ENCODE measurements around the gene PMM2.

The PMM2 gene

DNA sequence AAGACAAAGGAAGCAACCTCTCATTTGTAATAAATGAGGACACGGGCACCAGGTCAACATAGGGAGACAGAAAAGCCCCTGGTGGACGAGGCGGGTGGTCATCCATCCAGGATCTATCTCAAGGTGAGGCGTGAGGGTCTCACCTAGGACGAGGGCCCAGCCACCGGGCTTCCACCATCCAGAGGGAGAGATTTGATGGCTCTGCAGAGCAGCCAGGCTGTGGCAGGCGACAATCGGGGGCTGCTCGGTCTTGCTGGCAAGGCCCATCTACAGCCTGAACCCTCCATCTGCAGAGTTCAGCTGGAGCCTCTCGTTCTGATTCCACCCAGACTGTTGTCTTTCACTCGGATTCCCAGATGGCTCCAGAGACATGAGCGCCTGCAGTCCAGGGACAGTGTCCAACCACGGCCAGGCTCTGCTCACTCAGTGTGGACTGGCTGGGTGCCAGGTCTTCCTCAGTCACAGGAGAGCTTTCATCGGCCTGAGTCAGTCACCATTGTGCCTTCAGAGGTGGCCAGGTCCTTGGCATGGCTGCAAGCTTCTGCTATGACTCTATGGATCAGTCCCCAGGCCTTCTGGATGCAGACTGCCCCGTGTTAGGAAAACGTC is 90.4 kb downstream of the PMM2 start:
- no peak for DNase-seq (ENCODE audit: low read depth)

- no peak for DNase-seq (ENCODE audit: low read depth)
Observed at GRCh38 chr16:8888951-8889892, 91.6 kb downstream of the PMM2 start.

DNA sequence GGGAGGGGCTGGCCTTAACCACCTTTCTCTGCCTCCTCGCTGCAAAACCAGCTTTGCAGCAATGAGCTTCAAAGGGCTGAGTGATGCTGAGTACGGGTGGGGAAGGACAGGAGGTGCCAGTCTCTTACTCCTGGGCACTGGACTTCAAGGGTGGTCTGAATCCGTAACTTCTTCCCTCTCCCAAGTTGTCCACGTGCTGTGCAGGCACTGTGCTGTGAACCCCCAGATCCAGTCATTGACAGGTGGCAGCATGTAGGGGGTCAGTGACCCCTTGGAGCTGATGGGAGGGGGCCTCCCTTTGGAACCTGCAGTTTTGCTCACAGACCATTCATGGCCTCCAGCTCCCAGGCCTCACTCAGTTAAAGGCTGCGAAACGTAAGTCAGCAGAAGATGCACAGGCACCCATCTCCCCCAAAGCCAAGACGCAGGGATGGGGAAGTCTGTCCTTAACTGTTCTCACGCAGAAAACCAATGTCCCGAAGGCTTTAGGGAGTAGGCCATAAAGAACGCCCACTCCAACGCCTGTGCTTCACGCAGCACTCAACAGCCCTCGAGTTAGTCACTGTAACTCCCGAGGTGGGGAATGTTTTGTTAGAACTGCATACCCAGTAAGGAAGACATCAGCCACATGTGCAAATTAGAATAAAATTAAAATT is 92.4 kb downstream of the PMM2 start:
- no peak for DNase-seq (ENCODE audit: low read depth)

DNA sequence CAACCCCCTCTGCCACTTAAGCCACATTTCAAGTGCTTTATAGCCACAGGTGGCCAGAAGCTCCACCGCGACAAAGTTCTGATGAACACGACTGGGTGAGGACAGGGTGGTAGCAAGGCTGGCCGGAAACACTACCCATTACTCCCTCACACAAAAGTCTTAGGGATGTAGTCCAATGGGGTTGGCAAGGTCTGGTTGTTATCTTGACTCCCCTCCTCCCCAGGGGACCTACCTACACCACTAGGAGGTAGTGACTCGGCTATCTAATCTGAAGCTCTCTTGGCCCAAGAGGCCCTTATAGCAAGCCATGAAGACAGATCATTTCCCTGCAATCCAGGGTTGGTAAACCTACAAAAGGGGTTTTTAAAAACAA is 92.9 kb downstream of the PMM2 start:
- no peak for DNase-seq (ENCODE audit: low read depth)

DNA sequence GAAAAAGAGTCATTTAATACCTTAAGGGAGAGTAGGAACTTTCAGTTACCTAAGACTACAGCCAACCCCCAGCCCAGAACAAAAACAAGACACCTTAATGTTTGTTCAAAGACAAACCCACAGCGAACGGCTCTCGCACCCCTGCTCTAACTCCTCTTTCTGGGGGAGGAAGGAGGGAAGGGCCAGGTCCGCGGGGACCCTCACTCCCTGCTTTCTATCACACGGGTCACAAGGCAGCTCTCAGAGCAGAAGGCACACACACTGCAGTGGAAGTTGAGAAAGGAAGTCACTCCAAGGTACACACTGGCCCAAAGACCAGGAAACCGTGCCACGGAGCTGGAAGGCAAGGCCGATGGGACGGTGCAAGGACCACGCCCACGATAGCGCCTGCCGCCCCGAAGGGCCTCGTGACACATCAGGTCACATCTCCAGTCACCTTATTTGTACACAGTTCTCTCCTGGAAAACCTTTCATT is 94.5 kb downstream of the PMM2 start:
- no peak for DNase-seq (ENCODE audit: low read depth)

DNA sequence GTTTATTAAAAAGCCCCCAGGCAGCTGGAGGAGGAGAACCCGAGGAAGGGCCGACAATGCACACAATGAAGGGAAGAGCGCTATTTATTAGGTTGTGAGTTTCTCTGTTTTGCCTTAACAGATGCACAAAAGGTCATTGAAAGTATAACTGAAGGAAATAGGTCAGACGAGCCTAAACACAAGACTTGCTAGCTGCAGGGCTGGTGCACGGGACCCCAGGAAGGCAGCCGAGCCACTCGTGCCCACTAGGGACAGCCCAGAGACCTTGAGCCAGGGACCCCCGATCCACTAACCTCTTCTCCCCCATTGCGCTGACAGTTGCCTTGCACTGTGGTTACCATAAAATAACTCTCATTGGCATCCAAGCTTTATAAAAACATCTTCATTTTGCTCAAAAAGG is 95.8 kb downstream of the PMM2 start:
- no peak for DNase-seq (ENCODE audit: low read depth)

DNA sequence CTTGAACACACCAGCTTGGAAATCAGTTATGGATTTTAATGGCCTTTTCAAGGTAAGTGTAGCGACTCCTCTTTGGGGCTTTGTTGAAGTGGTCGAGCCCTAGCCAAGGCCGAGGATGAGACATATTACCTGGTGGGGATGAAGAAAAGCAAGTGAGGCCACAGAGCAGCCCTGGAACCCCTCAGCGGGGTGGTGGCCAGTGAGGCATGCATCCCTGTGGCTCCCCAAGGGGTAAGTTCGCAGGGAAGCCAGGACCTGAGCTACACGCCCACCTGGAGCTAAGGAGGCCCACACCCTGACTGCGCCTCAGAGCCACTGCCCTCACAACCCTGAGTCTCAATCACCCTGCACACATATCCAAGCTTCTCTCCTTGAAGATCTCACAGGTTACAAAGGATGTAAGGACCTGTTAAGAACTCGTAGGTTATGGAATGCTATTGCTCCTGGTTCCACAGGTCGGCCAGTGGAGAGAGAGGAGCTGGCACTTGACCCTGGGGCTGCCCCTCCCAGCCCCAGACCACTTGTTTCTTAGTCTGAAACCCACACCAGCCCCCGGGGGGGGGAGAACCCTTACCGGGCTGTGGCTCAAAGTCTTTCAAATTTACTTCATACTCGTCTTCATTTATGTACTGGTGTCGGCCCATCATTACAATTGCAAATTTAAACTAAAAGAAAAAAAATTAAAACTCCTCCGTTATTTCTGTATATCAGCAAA is 96.5 kb downstream of the PMM2 start:
- DNase-seq (ENCODE audit: low read depth): no peak

DNA sequence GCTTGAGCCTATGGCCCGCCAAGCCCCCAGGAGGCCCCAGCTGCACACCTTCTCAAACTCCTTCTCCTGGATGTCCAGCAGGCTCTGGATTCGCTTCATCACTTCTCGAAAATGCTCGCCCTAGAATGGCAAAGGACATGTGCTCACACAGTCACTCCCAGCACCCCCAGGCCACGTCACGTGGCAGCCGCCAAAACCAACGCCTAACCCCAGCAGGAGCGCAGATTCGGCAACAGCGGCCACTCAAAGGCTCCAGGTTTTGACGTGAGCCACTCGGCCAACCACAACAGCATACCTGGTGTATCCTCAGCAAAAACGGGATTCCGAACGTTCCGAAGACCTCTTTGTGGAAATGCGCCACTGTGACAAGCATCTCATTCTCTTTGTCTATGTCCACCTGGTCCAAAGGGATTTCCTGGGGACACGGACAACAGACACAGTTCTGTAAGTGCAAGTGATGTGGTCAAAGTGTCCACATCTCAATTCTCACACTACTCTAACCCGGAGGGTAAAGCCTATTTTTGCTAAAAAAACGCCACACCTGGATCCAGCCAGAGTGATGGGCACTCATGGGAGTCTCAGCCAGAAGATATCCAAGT is 97.2 kb downstream of the PMM2 start:
- DNase-seq (ENCODE audit: low read depth): no peak

- DNase-seq (ENCODE audit: low read depth): no peak
Observed at GRCh38 chr16:8898660-8899318, 101.2 kb downstream of the PMM2 start.
